ENCODE results near the gene RABGGTA. TPM values are rescaled to one million over a fixed set of nuclear protein-coding genes. Genes with fewer than 3 reads are reported as not detected.
"Not testable (repeated sequence)": the region's sequence is repeated elsewhere in the genome, so short reads cannot be mapped to it uniquely, and the experiment has no call there.

Gene RABGGTA

GRCh38 chr14:24219521-24219920 is 51.9 kb downstream of the RABGGTA start:
- H2BK5ac ChIP-seq (ENCODE audit: low read length) = no peak overlapping the region
- no peak overlapping the region for H3K4ac ChIP-seq (ENCODE audit: low read depth, low read length)
- H3K79me1 ChIP-seq (ENCODE audit: low read length) = no peaks in the 10 kb centered on the region
- no peak overlapping the region for H4K8ac ChIP-seq (ENCODE audit: low read depth, low read length)
- no peaks in the 10 kb centered on the region for H3K27me3 ChIP-seq (ENCODE audit: insufficient read depth, low read length, poor library complexity)
- H2BK120ac ChIP-seq (ENCODE audit: low read depth, low read length) = no peak overlapping the region
- H3K56ac ChIP-seq (ENCODE audit: low read length) = no peak overlapping the region
- H3K23ac ChIP-seq (ENCODE audit: low read length) = no peak overlapping the region
- H3K27ac ChIP-seq (ENCODE audit: low read depth, low read length) = no peak overlapping the region
- H3K18ac ChIP-seq (ENCODE audit: low read length) = no peak overlapping the region
- no peak overlapping the region for H3K4me3 ChIP-seq (ENCODE audit: low read length)
- H3K9ac ChIP-seq (ENCODE audit: low read length) = no peak overlapping the region
- no peak overlapping the region for H2AK5ac ChIP-seq (ENCODE audit: low read length)
- H3K4me1 ChIP-seq (ENCODE audit: control insufficient read depth, low read depth, low read length) = no peaks in the 10 kb centered on the region
- H4K5ac ChIP-seq (ENCODE audit: low read length) = no peak overlapping the region
- no peak overlapping the region for H2BK15ac ChIP-seq (replicated peaks; ENCODE audit: low read depth)
- WGBS (ENCODE audit: extremely low coverage, insufficient coverage, low lambda C conversion rate) = no CpG with 5 or more reads among the region's 3 CpGs
- no peaks in the 10 kb centered on the region for H3K36me3 ChIP-seq (ENCODE audit: control insufficient read depth, insufficient read depth, low read length)
- no peak for DNase-seq
- H3K4me2 ChIP-seq (ENCODE audit: low read length) = no peak overlapping the region
- H3K79me2 ChIP-seq (ENCODE audit: control insufficient read depth, insufficient read depth, low read length) = peaks cover 3% of the 10 kb centered on the region

- H3K4ac ChIP-seq (ENCODE audit: low read depth, low read length) = no peak overlapping the region
- no peak overlapping the region for H3K18ac ChIP-seq (ENCODE audit: low read length)
- no peaks in the 10 kb centered on the region for H3K27me3 ChIP-seq (ENCODE audit: insufficient read depth, low read length, poor library complexity)
- no peak overlapping the region for H2BK5ac ChIP-seq (ENCODE audit: low read length)
- H3K4me1 ChIP-seq (ENCODE audit: control insufficient read depth, low read depth, low read length) = no peaks in the 10 kb centered on the region
- no peak for DNase-seq
- H3K27ac ChIP-seq (ENCODE audit: low read depth, low read length) = no peak overlapping the region
- no peak overlapping the region for H3K4me2 ChIP-seq (ENCODE audit: low read length)
- H3K9ac ChIP-seq (ENCODE audit: low read length) = no peak overlapping the region
- no peak overlapping the region for H2AK5ac ChIP-seq (ENCODE audit: low read length)
- no peaks in the 10 kb centered on the region for H3K79me1 ChIP-seq (ENCODE audit: low read length)
- no peak overlapping the region for H4K5ac ChIP-seq (ENCODE audit: low read length)
- no peak overlapping the region for H3K4me3 ChIP-seq (ENCODE audit: low read length)
- no peak overlapping the region for H2BK15ac ChIP-seq (replicated peaks; ENCODE audit: low read depth)
- H3K23ac ChIP-seq (ENCODE audit: low read length) = no peak overlapping the region
- H3K36me3 ChIP-seq (ENCODE audit: control insufficient read depth, insufficient read depth, low read length) = no peaks in the 10 kb centered on the region
- H2BK120ac ChIP-seq (ENCODE audit: low read depth, low read length) = no peak overlapping the region
- no CpG with 5 or more reads among the region's 4 CpGs for WGBS (ENCODE audit: extremely low coverage, insufficient coverage, low lambda C conversion rate)
- H3K79me2 ChIP-seq (ENCODE audit: control insufficient read depth, insufficient read depth, low read length) = peaks cover 2% of the 10 kb centered on the region
- no peak overlapping the region for H4K8ac ChIP-seq (ENCODE audit: low read depth, low read length)
- no peak overlapping the region for H3K56ac ChIP-seq (ENCODE audit: low read length)
Measured at GRCh38 chr14:24219080-24219479, 52.3 kb downstream of the RABGGTA start.

- H2BK15ac ChIP-seq (replicated peaks; ENCODE audit: low read depth); DNase-seq; H2BK120ac ChIP-seq (ENCODE audit: low read depth, low read length); H3K4me2 ChIP-seq (ENCODE audit: low read length); H3K4me1 ChIP-seq (ENCODE audit: control insufficient read depth, low read depth, low read length); H3K36me3 ChIP-seq (ENCODE audit: control insufficient read depth, insufficient read depth, low read length); H4K5ac ChIP-seq (ENCODE audit: low read length); H3K9ac ChIP-seq (ENCODE audit: low read length); H3K79me1 ChIP-seq (ENCODE audit: low read length); H3K4ac ChIP-seq (ENCODE audit: low read depth, low read length); H3K79me2 ChIP-seq (ENCODE audit: control insufficient read depth, insufficient read depth, low read length); H3K56ac ChIP-seq (ENCODE audit: low read length); H3K4me3 ChIP-seq (ENCODE audit: low read length); H4K8ac ChIP-seq (ENCODE audit: low read depth, low read length); H2BK5ac ChIP-seq (ENCODE audit: low read length); H3K18ac ChIP-seq (ENCODE audit: low read length); H3K23ac ChIP-seq (ENCODE audit: low read length); H2AK5ac ChIP-seq (ENCODE audit: low read length); H3K27me3 ChIP-seq (ENCODE audit: insufficient read depth, low read length, poor library complexity); H3K27ac ChIP-seq (ENCODE audit: low read depth, low read length): not testable (repeated sequence)
- no CpG with 5 or more reads among the region's 1 CpG for WGBS (ENCODE audit: extremely low coverage, insufficient coverage, low lambda C conversion rate)
Measured at GRCh38 chr14:24216876-24217275, 54.5 kb downstream of the RABGGTA start.

- DNase-seq = no peak
- Histone ChIP-seq H3K36me3 (ENCODE audit: control insufficient read depth, insufficient read depth, low read length) (no peaks in the 10 kb centered on the region), H3K4ac (ENCODE audit: low read depth, low read length) (no peak overlapping the region), H3K9ac (ENCODE audit: low read length) (no peak overlapping the region), H3K23ac (ENCODE audit: low read length) (no peak overlapping the region), H3K4me2 (ENCODE audit: low read length) (no peak overlapping the region), H2AK5ac (ENCODE audit: low read length) (no peak overlapping the region), H2BK120ac (ENCODE audit: low read depth, low read length) (no peak overlapping the region), H3K79me2 (ENCODE audit: control insufficient read depth, insufficient read depth, low read length) (no peaks in the 10 kb centered on the region), H3K56ac (ENCODE audit: low read length) (no peak overlapping the region), H3K4me1 (ENCODE audit: control insufficient read depth, low read depth, low read length) (peaks cover 4% of the 10 kb centered on the region), H2BK5ac (ENCODE audit: low read length) (no peak overlapping the region), H3K27ac (ENCODE audit: low read depth, low read length) (no peak overlapping the region), H4K8ac (ENCODE audit: low read depth, low read length) (no peak overlapping the region), H3K18ac (ENCODE audit: low read length) (no peak overlapping the region), H2BK15ac (replicated peaks; ENCODE audit: low read depth) (no peak overlapping the region), H3K27me3 (ENCODE audit: insufficient read depth, low read length, poor library complexity) (no peaks in the 10 kb centered on the region), H3K79me1 (ENCODE audit: low read length) (no peaks in the 10 kb centered on the region), H3K4me3 (ENCODE audit: low read length) (no peak overlapping the region), H4K5ac (ENCODE audit: low read length) (no peak overlapping the region)
- no CpG with 5 or more reads among the region's 2 CpGs for WGBS (ENCODE audit: extremely low coverage, insufficient coverage, low lambda C conversion rate)
Measured at GRCh38 chr14:24216345-24216699, 55.1 kb downstream of the RABGGTA start.

Small RNA genes within 50 kb of the gene (small RNA-seq; reads per million reads assigned to genes)
- not detected for gene MDP1 (ENCODE audit: insufficient read depth)
